ENCODE measurements around the gene RNF180.

RNF180 gene, protein sequence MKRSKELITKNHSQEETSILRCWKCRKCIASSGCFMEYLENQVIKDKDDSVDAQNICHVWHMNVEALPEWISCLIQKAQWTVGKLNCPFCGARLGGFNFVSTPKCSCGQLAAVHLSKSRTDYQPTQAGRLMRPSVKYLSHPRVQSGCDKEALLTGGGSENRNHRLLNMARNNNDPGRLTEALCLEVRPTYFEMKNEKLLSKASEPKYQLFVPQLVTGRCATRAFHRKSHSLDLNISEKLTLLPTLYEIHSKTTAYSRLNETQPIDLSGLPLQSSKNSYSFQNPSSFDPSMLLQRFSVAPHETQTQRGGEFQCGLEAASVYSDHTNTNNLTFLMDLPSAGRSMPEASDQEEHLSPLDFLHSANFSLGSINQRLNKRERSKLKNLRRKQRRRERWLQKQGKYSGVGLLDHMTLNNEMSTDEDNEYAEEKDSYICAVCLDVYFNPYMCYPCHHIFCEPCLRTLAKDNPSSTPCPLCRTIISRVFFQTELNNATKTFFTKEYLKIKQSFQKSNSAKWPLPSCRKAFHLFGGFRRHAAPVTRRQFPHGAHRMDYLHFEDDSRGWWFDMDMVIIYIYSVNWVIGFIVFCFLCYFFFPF

GRCh38 chr5:64165500-64166200, at the start of gene RNF180:
Gene RNF180, plus strand, starts transcription at chr5:64165843. Its CDS starts 34,965 bp downstream, at chr5:64200808.
- peak; percentile 14 for DNase-seq

GRCh38 chr5:64125521-64125920, 40.1 kb upstream of the RNF180 start:
- no peak for DNase-seq

- DNase-seq = no peak
Observed at GRCh38 chr5:64126202-64126741, 39.4 kb upstream of the RNF180 start.

- DNase-seq = no peak
Observed at GRCh38 chr5:64140018-64140417, 25.6 kb upstream of the RNF180 start.

GRCh38 chr5:64144425-64145215, 21.0 kb upstream of the RNF180 start:
- no peak for DNase-seq

DNA sequence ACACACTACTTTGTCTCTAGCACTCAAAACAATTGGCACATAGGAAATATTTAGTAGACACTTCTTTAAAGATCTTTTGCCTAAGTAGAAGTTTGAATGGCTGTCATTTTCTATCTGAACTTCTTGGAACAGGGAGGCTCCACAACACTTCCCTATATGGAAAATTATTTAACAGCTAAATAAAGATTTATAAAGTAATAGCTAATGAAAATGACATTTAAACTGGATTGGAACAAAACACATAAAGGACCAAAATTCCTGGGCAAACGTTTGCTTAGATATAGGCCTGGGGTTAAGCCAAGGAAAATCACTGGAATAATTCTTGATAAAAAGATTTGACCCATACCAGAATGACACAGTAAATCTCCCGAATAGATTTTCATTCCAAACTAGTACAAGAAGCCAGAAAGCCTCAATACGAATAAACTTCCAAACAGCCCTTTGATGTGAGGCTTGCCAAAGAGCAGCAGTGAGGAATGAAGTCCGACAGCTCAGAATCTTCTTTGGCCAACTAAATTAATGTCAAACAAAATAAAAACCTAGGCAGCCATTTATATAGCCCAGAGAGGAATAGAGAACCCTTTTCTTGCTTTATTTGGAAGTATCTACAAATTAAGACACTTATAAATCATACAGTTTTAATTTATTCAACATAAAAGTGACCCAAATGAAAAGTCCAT, 20.3 kb upstream of the RNF180 start:
- no peak for DNase-seq

DNA sequence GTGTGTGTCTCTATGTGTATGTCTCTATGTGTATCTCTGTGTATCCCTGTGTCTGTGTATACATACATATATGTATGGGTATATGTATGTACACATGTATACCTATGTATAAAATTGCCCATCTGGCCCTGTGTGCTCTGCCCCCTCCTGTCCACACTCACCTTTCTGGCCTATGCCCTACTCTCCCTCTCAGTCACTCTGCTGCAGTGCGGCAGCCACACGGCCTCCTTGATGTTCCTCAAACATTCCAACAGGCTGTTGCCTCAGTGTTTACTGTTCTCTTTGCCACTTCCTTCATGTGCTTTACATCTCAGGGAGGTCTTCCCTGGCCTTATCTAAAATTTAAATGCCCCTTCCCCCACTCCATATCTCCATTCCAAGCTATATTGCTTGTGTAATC, 18.3 kb upstream of the RNF180 start:
- no peak for DNase-seq

DNA sequence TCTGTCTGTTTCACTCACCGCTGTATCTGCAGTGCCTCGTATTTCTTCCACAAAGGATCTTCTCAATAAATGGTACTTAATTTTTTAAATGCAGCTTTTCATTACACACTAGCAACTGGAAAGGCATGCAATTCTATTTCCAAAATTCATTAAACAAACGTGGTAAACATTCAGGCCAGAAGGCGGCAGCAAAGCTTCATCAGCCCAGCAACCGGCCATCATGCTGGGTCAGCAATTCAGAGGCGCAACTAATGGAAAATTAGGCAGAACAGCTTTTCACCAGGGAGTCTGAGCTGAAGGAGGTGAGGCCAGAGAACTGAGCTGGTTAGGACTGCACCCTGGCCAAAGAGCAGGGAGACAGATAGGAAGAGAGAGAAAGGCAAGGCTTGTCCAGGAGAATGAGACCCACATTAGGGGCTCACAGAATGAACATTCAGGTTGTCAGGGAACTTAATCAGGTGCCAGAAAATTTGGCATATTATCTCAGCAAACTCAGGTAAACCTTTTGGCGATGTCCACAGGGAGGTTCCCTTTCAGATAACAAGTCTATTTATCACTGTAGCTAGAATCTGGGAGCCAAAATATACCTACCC, 17.7 kb upstream of the RNF180 start:
- peak; percentile 46 for DNase-seq

DNA sequence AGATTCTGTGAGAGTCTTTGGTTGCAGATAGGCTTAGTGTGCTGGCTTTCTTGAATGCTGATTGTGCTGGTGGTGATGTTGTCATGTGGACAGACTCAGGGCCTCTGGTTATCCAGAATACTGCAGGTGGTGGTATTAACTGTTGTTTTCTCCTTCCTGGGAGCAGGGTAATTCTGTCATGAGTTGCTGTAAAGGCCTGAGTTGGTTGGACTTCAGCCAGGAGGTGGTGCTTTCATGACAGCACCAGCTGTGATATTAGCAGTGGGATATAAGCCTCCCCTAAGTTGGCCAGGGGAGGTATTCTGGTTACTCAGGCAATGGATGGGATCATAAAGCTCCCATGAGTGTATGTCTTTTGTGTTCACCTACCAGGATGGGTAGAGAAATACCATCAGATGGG, 16.4 kb upstream of the RNF180 start:
- DNase-seq = no peak

- DNase-seq = no peak
Observed at GRCh38 chr5:64149857-64150521, 15.7 kb upstream of the RNF180 start.

DNA sequence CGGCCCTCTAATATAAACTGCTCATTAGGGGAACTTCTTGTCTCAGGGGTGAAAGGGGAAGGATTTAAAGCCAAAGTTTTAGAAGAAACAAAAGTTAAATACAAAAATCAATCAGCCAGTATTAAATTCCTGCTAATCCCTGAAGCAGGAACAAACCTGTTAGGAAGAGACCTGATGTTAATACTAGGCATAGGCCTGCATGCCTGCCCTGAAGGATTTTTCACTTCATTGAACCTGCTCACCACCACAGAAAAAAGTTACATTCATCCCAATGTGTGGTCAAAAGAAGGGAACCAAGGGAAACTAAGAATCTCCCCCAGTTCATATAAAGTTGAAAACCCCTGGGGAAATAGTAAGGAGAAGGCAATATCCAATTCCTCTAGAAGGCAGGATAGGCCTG, 9.4 kb upstream of the RNF180 start:
- DNase-seq = no peak

GRCh38 chr5:64158827-64159226, 6.8 kb upstream of the RNF180 start:
- DNase-seq = no peak

DNA sequence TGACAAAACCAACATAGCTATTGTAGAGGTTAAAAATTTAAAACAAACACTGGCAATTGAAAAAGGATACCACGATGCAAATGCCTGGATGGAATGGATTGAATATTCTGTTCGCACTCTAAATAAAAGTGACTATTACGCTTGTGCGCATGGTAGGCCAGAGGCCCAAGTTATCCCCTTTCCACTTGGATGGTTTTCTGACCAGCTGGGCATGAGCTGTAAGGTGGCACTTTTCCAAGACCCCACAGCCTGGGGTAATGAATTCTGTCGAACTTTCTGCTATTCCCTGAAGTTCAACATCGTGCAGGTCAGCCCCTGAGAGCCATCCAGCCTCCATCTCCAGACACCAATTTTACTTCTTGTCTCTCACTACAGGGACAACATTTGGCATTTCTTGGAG, 5.4 kb upstream of the RNF180 start:
- DNase-seq = no peak

- DNase-seq = no peak
Observed at GRCh38 chr5:64161420-64161819, 4.2 kb upstream of the RNF180 start.

DNA sequence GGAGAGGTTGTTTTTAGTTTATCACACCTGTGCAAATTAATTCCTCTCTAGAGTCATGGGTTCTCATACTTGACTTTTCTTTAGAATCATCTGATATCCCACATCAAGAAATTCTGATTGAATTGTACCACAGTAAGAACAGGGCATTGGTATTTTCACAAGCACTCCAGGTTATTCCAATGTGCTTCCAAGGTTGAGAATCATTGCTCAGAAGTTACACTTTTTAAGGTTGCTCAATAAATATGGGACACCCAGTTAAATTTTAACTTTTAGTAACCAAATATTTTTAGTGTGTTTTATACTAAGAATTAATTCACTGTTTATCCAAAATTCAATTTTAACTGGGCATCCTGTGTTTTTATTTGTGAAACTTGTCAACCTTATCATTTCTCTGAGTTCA, 2.5 kb upstream of the RNF180 start:
- DNase-seq = no peak

DNA sequence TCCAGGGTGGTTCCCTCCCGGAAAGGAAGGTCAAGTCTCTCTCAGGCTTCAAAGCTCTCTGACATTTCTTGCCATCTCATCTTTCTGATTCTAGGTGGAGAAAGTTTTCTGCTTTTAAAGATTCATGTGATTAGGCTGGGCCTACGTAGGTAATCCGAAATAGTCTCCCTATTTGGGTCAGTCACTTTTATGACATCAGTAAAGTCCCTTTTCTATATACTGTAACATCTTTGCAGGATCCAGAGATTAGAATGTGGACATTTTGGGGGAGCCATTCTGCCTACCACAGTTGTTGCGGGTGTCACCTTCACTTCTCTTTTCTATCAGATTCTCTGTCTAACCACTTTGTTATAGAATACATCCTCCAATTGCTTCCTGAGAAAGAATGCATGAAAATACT, 1.9 kb upstream of the RNF180 start:
- DNase-seq = no peak

DNA sequence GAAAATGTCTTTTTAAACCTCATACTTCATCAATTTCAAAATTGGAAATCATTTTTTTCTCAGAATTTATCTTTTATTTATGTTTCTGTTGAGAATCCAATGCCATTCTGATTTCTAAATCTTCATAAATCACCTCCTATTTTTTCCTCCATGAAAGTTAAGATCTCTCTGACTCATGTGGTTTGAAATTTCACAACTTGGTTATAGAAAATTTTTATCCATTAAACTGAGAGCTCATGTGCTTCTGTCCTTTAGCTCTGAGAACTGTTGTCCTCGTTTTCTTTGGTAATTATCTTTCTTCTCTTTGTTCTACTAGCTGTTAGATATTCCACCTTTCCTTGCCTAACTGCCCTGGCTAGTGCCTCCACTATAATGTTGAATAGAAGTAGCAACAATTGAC, 1.5 kb upstream of the RNF180 start:
- no peak for DNase-seq

GRCh38 chr5:64165160-64165499, 513 bp upstream of the RNF180 start:
- no peak for DNase-seq

DNA sequence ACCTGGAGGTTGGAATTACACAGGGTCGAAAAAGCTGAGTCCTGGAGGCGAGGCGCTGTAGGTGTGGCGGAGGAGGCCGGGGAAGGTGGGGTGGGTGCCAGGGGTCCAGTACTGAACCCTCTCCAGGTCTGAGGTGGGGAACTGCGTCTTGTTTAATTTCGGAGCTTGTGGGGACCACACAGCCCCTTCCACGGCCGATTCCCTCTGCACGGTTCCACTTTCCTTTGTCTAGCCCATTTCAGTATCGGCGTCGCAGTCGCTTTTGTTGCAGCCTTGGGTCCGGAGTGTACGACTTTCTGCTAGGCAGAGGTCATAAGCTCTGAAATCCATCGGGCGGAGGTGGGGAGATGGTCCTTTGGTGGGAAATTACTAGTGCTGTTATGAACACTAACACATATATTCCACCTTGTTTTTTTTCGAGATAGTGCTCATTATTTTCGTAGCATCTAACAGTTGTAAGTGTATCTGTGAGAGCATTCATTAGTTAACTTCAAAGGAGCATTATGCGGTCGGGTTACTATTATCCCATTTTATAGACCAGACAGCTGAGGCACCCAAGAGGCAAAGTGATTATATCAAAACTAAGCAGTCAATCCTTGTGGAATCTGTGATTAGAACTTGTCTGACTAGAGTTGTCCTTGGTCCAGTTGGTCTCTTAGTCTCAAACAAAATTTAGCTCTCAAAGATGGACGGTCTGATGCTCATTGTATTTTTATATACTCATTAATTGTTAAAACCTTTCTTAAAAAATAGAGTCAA, 737 bp downstream of the RNF180 start:
- no peak for DNase-seq

DNA sequence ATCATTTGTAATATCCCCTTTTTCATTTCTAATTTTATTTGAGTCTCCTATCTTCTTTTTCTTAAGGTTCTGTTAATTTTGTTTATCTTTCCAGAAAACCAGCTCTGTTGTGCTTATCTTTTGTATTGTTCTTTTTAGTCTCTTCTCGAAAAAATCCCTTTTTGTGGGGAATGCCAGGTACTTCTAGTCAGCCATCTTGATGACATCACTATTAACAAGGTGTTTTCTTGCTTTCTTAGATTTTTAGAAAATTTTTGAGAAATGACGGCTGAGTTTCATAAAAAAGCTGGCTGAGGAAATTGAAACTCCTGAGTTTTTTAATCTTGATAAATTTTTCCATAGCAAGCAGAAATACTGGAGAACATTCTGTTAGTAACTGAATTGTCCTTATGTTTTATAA, 10.7 kb downstream of the RNF180 start:
- DNase-seq = no peak
